HL-60 (cell line): ENCODE measurements around the gene PUS1.

Source experiments
- DNase-seq, 2 experiments: peaks; one replicate each; pipeline ENCODE4 v3.0.0-alpha.2; 2010 to 2020; ENCODE audit warnings: low read depth in 1 of 2, low spot score in 1 of 2
- H3K27ac ChIP-seq: fragments of 250-450 bp; sonication (Bioruptor Pico); replicated peaks from 2 replicates; pipeline ENCODE4 v1.5.1; 2020; ENCODE audit warnings: mild to moderate bottlenecking, moderate library complexity
- H3K27me3 ChIP-seq: fragments of 250-450 bp; sonication (Bioruptor Pico); 2 replicates; pipeline ENCODE4 v1.5.1; 2021; ENCODE audit warnings: mild to moderate bottlenecking, moderate library complexity; ENCODE audit not compliant: insufficient read depth, poor library complexity, severe bottlenecking
- H3K4me3 ChIP-seq: replicated peaks from 2 replicates; pipeline ENCODE4 v1.5.1; 2011; ENCODE audit warnings: mild to moderate bottlenecking, control low read depth, low read length; ENCODE audit not compliant: insufficient read depth
- GABPA ChIP-seq: IDR thresholded peaks from 2 replicates; pipeline ENCODE4 v1.6.1; 2012; ENCODE audit warnings: low read depth
- POLR2AphosphoS5 ChIP-seq: IDR thresholded peaks from 2 replicates; pipeline ENCODE4 v1.6.1; 2012; ENCODE audit warnings: low read depth
- SPI1 ChIP-seq: IDR thresholded peaks from 2 replicates; pipeline ENCODE4 v1.6.1; 2012; ENCODE audit warnings: low read depth, mild to moderate bottlenecking, borderline replicate concordance
- TF ChIP-seq, protein P1 (sequence below): IDR thresholded peaks from 2 replicates; pipeline ENCODE4 v1.6.1; 2012; ENCODE audit warnings: low read depth; ENCODE audit not compliant: insufficient replicate concordance
- TF ChIP-seq, protein P2 (sequence below): IDR thresholded peaks from one replicate; pipeline ENCODE4 v1.5.1; 2011; ENCODE audit warnings: low read length, control low read depth, inconsistent platforms; ENCODE audit not compliant: insufficient read depth

The PUS1 gene

DNA sequence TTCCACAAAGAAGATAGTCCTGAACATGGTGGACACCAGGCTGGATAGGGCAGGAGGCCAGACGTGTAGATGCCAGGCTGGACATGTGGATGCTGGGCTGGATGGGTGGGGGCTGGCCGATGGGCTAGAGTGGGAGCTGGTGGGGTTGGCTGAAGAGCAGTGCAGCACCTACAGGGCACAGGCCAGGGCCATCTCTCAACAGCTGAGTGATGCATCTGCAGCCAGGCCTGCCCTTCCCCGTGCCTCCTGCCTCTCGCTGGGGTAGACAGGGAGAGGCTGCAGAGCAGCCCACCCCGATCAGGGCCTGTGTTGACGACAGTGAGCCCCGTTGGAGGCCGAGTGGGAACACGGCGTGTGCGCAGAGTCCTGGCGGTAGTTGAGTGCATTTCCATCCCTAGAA, 59.9 kb downstream of the PUS1 start:
- no peak for DNase-seq
- Histone ChIP-seq H3K27ac (no peak overlapping the region), H3K27me3 (no peaks in the 10 kb centered on the region), H3K4me3 (no peak overlapping the region)
- TF ChIP-seq POLR2AphosphoS5 (no peak), SPI1 (no peak), GABPA (no peak)
- TF ChIP-seq, protein P1, sequence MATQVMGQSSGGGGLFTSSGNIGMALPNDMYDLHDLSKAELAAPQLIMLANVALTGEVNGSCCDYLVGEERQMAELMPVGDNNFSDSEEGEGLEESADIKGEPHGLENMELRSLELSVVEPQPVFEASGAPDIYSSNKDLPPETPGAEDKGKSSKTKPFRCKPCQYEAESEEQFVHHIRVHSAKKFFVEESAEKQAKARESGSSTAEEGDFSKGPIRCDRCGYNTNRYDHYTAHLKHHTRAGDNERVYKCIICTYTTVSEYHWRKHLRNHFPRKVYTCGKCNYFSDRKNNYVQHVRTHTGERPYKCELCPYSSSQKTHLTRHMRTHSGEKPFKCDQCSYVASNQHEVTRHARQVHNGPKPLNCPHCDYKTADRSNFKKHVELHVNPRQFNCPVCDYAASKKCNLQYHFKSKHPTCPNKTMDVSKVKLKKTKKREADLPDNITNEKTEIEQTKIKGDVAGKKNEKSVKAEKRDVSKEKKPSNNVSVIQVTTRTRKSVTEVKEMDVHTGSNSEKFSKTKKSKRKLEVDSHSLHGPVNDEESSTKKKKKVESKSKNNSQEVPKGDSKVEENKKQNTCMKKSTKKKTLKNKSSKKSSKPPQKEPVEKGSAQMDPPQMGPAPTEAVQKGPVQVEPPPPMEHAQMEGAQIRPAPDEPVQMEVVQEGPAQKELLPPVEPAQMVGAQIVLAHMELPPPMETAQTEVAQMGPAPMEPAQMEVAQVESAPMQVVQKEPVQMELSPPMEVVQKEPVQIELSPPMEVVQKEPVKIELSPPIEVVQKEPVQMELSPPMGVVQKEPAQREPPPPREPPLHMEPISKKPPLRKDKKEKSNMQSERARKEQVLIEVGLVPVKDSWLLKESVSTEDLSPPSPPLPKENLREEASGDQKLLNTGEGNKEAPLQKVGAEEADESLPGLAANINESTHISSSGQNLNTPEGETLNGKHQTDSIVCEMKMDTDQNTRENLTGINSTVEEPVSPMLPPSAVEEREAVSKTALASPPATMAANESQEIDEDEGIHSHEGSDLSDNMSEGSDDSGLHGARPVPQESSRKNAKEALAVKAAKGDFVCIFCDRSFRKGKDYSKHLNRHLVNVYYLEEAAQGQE = no peak
- TF ChIP-seq, protein P2, sequence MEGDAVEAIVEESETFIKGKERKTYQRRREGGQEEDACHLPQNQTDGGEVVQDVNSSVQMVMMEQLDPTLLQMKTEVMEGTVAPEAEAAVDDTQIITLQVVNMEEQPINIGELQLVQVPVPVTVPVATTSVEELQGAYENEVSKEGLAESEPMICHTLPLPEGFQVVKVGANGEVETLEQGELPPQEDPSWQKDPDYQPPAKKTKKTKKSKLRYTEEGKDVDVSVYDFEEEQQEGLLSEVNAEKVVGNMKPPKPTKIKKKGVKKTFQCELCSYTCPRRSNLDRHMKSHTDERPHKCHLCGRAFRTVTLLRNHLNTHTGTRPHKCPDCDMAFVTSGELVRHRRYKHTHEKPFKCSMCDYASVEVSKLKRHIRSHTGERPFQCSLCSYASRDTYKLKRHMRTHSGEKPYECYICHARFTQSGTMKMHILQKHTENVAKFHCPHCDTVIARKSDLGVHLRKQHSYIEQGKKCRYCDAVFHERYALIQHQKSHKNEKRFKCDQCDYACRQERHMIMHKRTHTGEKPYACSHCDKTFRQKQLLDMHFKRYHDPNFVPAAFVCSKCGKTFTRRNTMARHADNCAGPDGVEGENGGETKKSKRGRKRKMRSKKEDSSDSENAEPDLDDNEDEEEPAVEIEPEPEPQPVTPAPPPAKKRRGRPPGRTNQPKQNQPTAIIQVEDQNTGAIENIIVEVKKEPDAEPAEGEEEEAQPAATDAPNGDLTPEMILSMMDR = no peak

DNA sequence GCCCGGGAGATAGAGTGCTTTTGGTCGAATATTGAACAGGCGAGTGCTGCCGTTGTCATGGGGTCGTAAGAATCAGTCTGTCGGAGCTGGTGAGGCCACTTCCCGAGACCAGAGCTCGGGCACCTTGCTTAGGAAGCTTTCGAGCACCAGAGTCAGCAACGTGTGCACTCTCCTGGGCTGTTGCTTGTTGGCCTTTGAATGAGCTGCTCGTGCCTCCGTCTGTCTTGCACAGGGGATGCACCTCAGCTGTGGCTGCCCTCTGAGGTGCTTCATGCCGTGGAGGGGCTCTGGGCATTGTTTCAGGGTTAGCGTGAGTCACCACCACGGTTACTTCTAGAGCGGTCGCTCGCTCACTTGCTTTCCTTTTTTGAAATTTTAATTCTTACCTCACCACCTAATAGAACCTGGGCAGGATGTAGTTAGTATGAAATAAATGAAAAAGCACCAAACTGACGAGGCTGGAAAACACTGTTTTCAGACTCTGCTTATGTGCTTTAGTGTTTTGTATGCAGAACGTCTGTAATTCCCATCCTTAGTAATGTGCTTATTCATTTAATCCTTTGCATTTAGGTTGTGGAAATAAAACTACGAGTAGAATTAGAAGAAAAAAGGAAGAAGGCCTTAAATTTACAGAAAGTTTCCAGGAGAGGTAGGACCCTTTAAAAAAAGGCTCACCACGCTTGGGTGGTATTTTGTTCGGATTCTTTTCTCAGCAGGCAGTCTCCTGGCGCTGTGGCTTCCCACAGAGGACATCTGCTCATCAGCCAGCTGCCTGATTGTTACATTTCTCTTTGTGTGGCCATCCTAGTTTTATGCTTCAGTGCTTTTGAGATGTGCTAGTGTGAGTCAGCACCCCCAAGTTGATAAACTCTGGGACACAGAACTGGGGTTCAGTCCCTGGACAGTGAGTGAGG, 61.2 kb downstream of the PUS1 start:
- H3K27me3 ChIP-seq = no peaks in the 10 kb centered on the region
- no peak for DNase-seq
- no peak overlapping the region for H3K27ac ChIP-seq
- H3K4me3 ChIP-seq = no peak overlapping the region
- TF ChIP-seq, protein P1 = no peak
- no peak for TF ChIP-seq SPI1
- no peak for TF ChIP-seq GABPA
- no peak for TF ChIP-seq POLR2AphosphoS5
- TF ChIP-seq, protein P2 = no peak

DNA sequence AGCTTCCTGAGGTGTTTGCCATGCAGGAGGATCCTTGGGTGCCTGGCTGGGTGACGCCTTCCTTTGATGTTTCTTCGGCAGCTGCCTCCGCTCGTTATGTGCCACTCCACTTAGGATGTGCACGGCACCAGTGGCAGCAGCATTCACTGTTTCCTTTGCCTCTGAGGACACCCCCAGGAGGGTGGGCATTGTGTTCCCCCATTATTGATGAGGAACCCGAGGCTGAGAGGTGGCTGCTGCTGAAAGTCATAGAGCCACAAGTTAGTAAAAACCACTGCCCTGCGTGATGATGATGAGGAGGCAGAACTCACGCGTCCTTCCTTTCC, 61.9 kb downstream of the PUS1 start:
- DNase-seq = no peak

More for the DNA sequence above, 61.9 kb downstream of the PUS1 start:
- Histone ChIP-seq H3K27me3 (no peaks in the 10 kb centered on the region), H3K27ac (no peak overlapping the region), H3K4me3 (no peak overlapping the region)
- TF ChIP-seq, protein P1 = no peak
- TF ChIP-seq SPI1 (no peak), POLR2AphosphoS5 (no peak)
